Panc1 (cell line): Measurements from ENCODE around the gene QPCT.

ENCODE experiments used
- CTCF ChIP-seq: fragments of 450-650 bp; IDR thresholded peaks from 2 replicates; pipeline ENCODE4 v1.5.1; 2017; ENCODE audit warnings: mild to moderate bottlenecking
- POLR2AphosphoS5 ChIP-seq: IDR thresholded peaks from 2 replicates; pipeline ENCODE4 v1.6.1; 2012; ENCODE audit warnings: mild to moderate bottlenecking, low read depth, low read length, moderate library complexity
- REST ChIP-seq, 2 experiments: IDR thresholded peaks; 2 replicates each; pipeline ENCODE4 v1.6.1; 2011 to 2012; ENCODE audit warnings: low read depth in 2 of 2, control low read depth in 1 of 2, low read length in 1 of 2, mild to moderate bottlenecking in 1 of 2, moderate library complexity in 1 of 2; ENCODE audit not compliant: insufficient read depth in 1 of 2
- TCF7L2 ChIP-seq: IDR thresholded peaks from 2 replicates; pipeline ENCODE4 v1.6.1; 2011; ENCODE audit warnings: mild to moderate bottlenecking, low read depth, low read length, inconsistent platforms

DNA sequence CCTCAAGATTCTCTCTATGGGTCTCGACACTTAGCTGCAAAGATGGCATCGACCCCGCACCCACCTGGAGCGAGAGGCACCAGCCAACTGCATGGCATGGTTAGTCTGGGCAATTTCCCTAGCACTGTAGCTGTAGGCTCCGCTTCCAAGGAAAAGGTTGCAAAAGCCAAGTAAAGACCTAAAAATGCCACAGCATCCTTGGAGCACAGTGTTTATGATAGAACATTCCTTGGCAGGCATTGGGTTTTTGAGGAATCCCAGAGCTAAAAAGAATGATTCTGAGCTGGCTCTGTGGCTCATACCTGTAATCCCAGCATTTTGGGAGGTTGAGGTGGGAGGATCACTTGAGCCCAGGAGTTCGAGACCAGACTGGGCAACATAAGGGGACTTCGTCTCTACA lies 22.9 kb downstream of the QPCT start:
- no peak for TF ChIP-seq CTCF
- TF ChIP-seq POLR2AphosphoS5, result no peak
- no peak for TF ChIP-seq TCF7L2
- TF ChIP-seq REST (IDR thresholded peaks at IDR 0.05; ENCODE audit: insufficient read depth in 1 of 2, low read depth in 2 of 2, low read length in 1 of 2), result no peak
